Measurements from ENCODE around the gene MFRP. TPM values are rescaled to one million over a fixed set of nuclear protein-coding genes. Genes with fewer than 3 reads are reported as not detected.
A peak's percentile ranks its signal among the peaks of the same experiment; 100 is the strongest.

The MFRP gene
- total and polyA plus RNA-seq, 10 donors = 0.02 to 0.16 (median 0.03) TPM; not detected in 6

GRCh38 chr11:119359365-119360214 is 13.1 kb upstream of the MFRP start:
- intact Hi-C loops (cut with DNase I; ENCODE audit: low total_unique reads) = loop anchor here (5.0 kb wide), 1 partner anchor 113 kb away; no protein-coding TSS in a partner anchor
- 67 to 80% (median 76%) methylated on average over 10 of the region's 10 CpGs for WGBS, 5 donors
- H3K9me3 ChIP-seq = no peaks in the 10 kb centered on the region
- TF ChIP-seq POLR2AphosphoS5 (IDR thresholded peaks at IDR 0.05) (no peak), POLR2A (IDR thresholded peaks at IDR 0.05) (no peak), CTCF (IDR thresholded peaks at IDR 0.05 in 8 of 11, conservative IDR thresholded peaks at IDR 0.05 in 3 of 11) (no peak)
- no peaks in the 10 kb centered on the region for H3K36me3 ChIP-seq
- H3K4me1 ChIP-seq = peaks cover 0 to 42% (median 28%) of the 10 kb centered on the region in 6 donors
- DNase-seq = peak; percentile 21
- peaks cover 0 to 63% (median 17%) of the 10 kb centered on the region in 7 donors for H3K27me3 ChIP-seq (replicated peaks in 1 of 7)
- H3K4me3 ChIP-seq = no peak overlapping the region
- H3K27ac ChIP-seq = no peak overlapping the region

GRCh38 chr11:119357074-119357473 is 10.6 kb upstream of the MFRP start:
- Histone ChIP-seq H3K27ac (peak overlapping the region in 1 of 8 donors; percentile 36), H3K4me3 (peak overlapping the region in 5 of 8 donors; percentile 46 to 78 (median 56)), H3K36me3 (no peaks in the 10 kb centered on the region), H3K9me3 (no peaks in the 10 kb centered on the region), H3K4me1 (peaks cover 0 to 25% (median 13%) of the 10 kb centered on the region in 6 donors), H3K27me3 (replicated peaks in 1 of 7) (peaks cover 0 to 57% (median 0%) of the 10 kb centered on the region in 7 donors)
- TF ChIP-seq POLR2AphosphoS5 (IDR thresholded peaks at IDR 0.05) = no peak
- TF ChIP-seq POLR2A (IDR thresholded peaks at IDR 0.05) = no peak
- no peak for TF ChIP-seq CTCF (IDR thresholded peaks at IDR 0.05 in 8 of 11, conservative IDR thresholded peaks at IDR 0.05 in 3 of 11)
- no peak for DNase-seq
- intact Hi-C loops (cut with DNase I; ENCODE audit: low total_unique reads) = loop anchor here (5.0 kb wide), 1 partner anchor 115 kb away; no protein-coding TSS in a partner anchor
- WGBS, 5 donors = 42 to 62% (median 47%) methylated on average over 8 to 13 of the region's 13 CpGs

GRCh38 chr11:119356349-119357031 is 10.0 kb upstream of the MFRP start:
- Histone ChIP-seq H3K9me3 (no peaks in the 10 kb centered on the region), H3K36me3 (no peaks in the 10 kb centered on the region), H3K4me1 (peaks cover 0 to 25% (median 13%) of the 10 kb centered on the region in 6 donors), H3K27me3 (replicated peaks in 1 of 7) (peaks cover 0 to 57% (median 0%) of the 10 kb centered on the region in 7 donors), H3K27ac (peak overlapping the region in 1 of 8 donors; percentile 36), H3K4me3 (peak overlapping the region; percentile 46 to 78 (median 58))
- WGBS, 5 donors = 0 to 1% (median 0%) methylated on average over 47 to 54 of the region's 54 CpGs
- TF ChIP-seq CTCF (IDR thresholded peaks at IDR 0.05 in 8 of 11, conservative IDR thresholded peaks at IDR 0.05 in 3 of 11) (peak; percentile 53 to 97 (median 94)), POLR2AphosphoS5 (IDR thresholded peaks at IDR 0.05) (peak in 2 of 3 donors; percentile 44 to 54), POLR2A (IDR thresholded peaks at IDR 0.05) (no peak)
- intact Hi-C loops (cut with DNase I; ENCODE audit: low total_unique reads) = loop anchor here (5.0 kb wide), 1 partner anchor 116 kb away; no protein-coding TSS in a partner anchor
- DNase-seq = peak; percentile 93
